Suppressor macrophage treated with lipopolysaccharide for 1 hour (primary cell): Measurements from ENCODE around the gene COG4.

Experiments used
- DNase-seq, 3 donors: peaks; one replicate each; pipeline ENCODE4 v3.0.0-alpha.2; 2020 to 2022

COG4 gene

GRCh38 chr16:70478169-70478568 is 45.2 kb downstream of the COG4 start:
- no peak for DNase-seq

- peak in 1 of 3 donors; percentile 8 for DNase-seq
Observed at GRCh38 chr16:70476272-70477020, 46.9 kb downstream of the COG4 start.

- no peak for DNase-seq
Observed at GRCh38 chr16:70475054-70475871, 48.1 kb downstream of the COG4 start.

- no peak for DNase-seq
Observed at GRCh38 chr16:70474320-70475053, 48.9 kb downstream of the COG4 start.

GRCh38 chr16:70473446-70474319 is 49.7 kb downstream of the COG4 start:
- DNase-seq, result no peak

- DNase-seq, result no peak
Observed at GRCh38 chr16:70472786-70473433, 50.4 kb downstream of the COG4 start.

GRCh38 chr16:70470927-70471341 is 52.4 kb downstream of the COG4 start:
- DNase-seq, result peak in 2 of 3 donors; percentile 35 to 53

GRCh38 chr16:70470141-70470926 is 53.0 kb downstream of the COG4 start:
- DNase-seq, result no peak

- no peak for DNase-seq
Observed at GRCh38 chr16:70468776-70469525, 54.4 kb downstream of the COG4 start.

- DNase-seq, result no peak
Observed at GRCh38 chr16:70467608-70468007, 55.7 kb downstream of the COG4 start.

GRCh38 chr16:70467113-70467512 is 56.2 kb downstream of the COG4 start:
- DNase-seq, result no peak

- DNase-seq, result no peak
Observed at GRCh38 chr16:70466805-70467076, 56.6 kb downstream of the COG4 start.

- no peak for DNase-seq
Observed at GRCh38 chr16:70465999-70466804, 57.2 kb downstream of the COG4 start.

- DNase-seq, result no peak
Observed at GRCh38 chr16:70463235-70463634, 60.1 kb downstream of the COG4 start.

- peak; percentile 84 to 90 (median 88) for DNase-seq
Observed at GRCh38 chr16:70460737-70461261, 62.6 kb downstream of the COG4 start.

- no peak for DNase-seq
Observed at GRCh38 chr16:70457446-70458166, 65.7 kb downstream of the COG4 start.

GRCh38 chr16:70455910-70456309 is 67.4 kb downstream of the COG4 start:
- DNase-seq, result no peak

- peak; percentile 66 to 80 (median 68) for DNase-seq
Observed at GRCh38 chr16:70454222-70455034, 68.9 kb downstream of the COG4 start, which contains the start of gene FCSK. Gene FCSK, plus strand, starts transcription at chr16:70454595. Its CDS starts 8,596 bp downstream, at chr16:70463191.
